ENCODE measurements around the gene KIAA0930.

DNA sequence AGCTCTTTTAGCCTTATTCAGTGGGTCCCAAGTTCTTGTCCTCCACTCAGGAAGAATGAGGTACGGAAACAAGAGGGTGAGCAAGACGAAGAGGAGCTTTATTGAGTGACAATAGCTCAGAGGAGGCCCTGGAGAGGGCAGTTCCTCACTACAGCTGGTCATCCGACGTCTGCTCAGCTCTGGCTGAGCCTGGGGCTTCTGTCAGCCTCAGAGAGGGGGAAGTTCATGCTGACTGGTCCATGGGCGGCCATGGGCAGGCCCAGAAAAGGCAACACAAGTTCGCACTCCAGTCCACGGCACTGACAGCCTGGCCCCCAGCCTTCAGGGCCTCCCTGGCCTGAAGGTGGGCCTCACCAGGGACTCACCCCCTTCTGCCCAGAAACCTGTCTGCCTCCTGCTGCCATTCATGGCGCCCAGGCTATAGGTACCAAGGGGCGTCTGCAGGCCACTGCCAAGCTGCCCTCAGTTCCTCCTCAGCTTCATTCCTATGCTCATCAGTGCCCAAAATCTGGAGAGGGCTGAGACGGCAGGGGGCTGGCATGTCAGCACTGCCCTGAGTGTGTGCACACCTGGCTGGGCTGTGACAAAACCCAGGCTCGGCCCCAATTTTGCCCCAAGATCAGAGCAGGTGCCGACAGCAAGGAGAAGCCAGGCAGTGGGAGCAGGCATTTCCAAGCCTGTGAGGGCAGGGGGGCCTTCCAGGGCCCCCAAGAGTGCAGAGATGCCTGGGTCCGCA, 21.7 kb upstream of the KIAA0930 start:
- no peak for TF ChIP-seq POLR2A (IDR thresholded peaks at IDR 0.05; ENCODE audit: low read depth, low read length)
- no peak for TF ChIP-seq TAF1 (IDR thresholded peaks at IDR 0.05; ENCODE audit: borderline replicate concordance, low read depth, low read length)
- TF ChIP-seq POLR2AphosphoS5 (IDR thresholded peaks at IDR 0.05; ENCODE audit: low read depth, low read length) = no peak

Measured in GM12892 (cell line).